ENCODE data around the gene CHD5. TPM values are rescaled to one million over a fixed set of nuclear protein-coding genes. Genes with fewer than 3 reads are reported as not detected.

Gene CHD5
- total RNA-seq, 1 donor = under 0.01 TPM

GRCh38 chr1:6082430-6082971 lies 97.6 kb downstream of the CHD5 start:
- peak; percentile 21 for TF ChIP-seq CTCF (IDR thresholded peaks at IDR 0.05; ENCODE audit: extremely low read depth, low read depth, low read length)
- DNase-seq (ENCODE audit: insufficient read length, low spot score, missing footprints) = no peak

GRCh38 chr1:6081901-6082300 lies 98.2 kb downstream of the CHD5 start:
- Histone ChIP-seq H3K9me3 (ENCODE audit: low read depth, low read length) (no peaks in the 10 kb centered on the region), H3K4me1 (ENCODE audit: insufficient read depth, low read length) (no peaks in the 10 kb centered on the region), H3K27ac (ENCODE audit: low read depth, low read length) (no peak overlapping the region), H3K4me3 (ENCODE audit: insufficient read depth, low read length) (no peak overlapping the region), H2AFZ (ENCODE audit: low read length) (no peak overlapping the region), H3K79me2 (ENCODE audit: insufficient read depth, low read length) (no peaks in the 10 kb centered on the region), H3K4me2 (ENCODE audit: insufficient read depth, low read length) (no peak overlapping the region), H4K20me1 (ENCODE audit: insufficient read depth, low read length) (peaks cover 4% of the 10 kb centered on the region), H3K27me3 (ENCODE audit: insufficient read depth, low read length) (no peaks in the 10 kb centered on the region), H3K36me3 (ENCODE audit: insufficient read depth, low read length) (no peaks in the 10 kb centered on the region)
- DNase-seq (ENCODE audit: insufficient read length, low spot score, missing footprints) = no peak
- no peak for TF ChIP-seq CTCF (IDR thresholded peaks at IDR 0.05; ENCODE audit: extremely low read depth, low read depth, low read length)

More at GRCh38 chr1:6082430-6082971, 97.6 kb downstream of the CHD5 start:
- Histone ChIP-seq H3K36me3 (ENCODE audit: insufficient read depth, low read length) (no peaks in the 10 kb centered on the region), H3K27ac (ENCODE audit: low read depth, low read length) (no peak overlapping the region), H3K27me3 (ENCODE audit: insufficient read depth, low read length) (no peaks in the 10 kb centered on the region), H4K20me1 (ENCODE audit: insufficient read depth, low read length) (peaks cover 4% of the 10 kb centered on the region), H2AFZ (ENCODE audit: low read length) (no peak overlapping the region), H3K4me1 (ENCODE audit: insufficient read depth, low read length) (no peaks in the 10 kb centered on the region), H3K4me2 (ENCODE audit: insufficient read depth, low read length) (no peak overlapping the region), H3K4me3 (ENCODE audit: insufficient read depth, low read length) (no peak overlapping the region), H3K79me2 (ENCODE audit: insufficient read depth, low read length) (no peaks in the 10 kb centered on the region), H3K9me3 (ENCODE audit: low read depth, low read length) (no peaks in the 10 kb centered on the region)

- H3K4me2 ChIP-seq (ENCODE audit: insufficient read depth, low read length) = no peak overlapping the region
- no peak overlapping the region for H3K27ac ChIP-seq (ENCODE audit: low read depth, low read length)
- H3K79me2 ChIP-seq (ENCODE audit: insufficient read depth, low read length) = no peaks in the 10 kb centered on the region
- TF ChIP-seq CTCF (IDR thresholded peaks at IDR 0.05; ENCODE audit: extremely low read depth, low read depth, low read length) = no peak
- H3K4me3 ChIP-seq (ENCODE audit: insufficient read depth, low read length) = no peak overlapping the region
- peaks cover 4% of the 10 kb centered on the region for H4K20me1 ChIP-seq (ENCODE audit: insufficient read depth, low read length)
- H3K4me1 ChIP-seq (ENCODE audit: insufficient read depth, low read length) = no peaks in the 10 kb centered on the region
- DNase-seq (ENCODE audit: insufficient read length, low spot score, missing footprints) = no peak
- H3K27me3 ChIP-seq (ENCODE audit: insufficient read depth, low read length) = no peaks in the 10 kb centered on the region
- no peak overlapping the region for H2AFZ ChIP-seq (ENCODE audit: low read length)
- no peaks in the 10 kb centered on the region for H3K9me3 ChIP-seq (ENCODE audit: low read depth, low read length)
- no peaks in the 10 kb centered on the region for H3K36me3 ChIP-seq (ENCODE audit: insufficient read depth, low read length)
These were observed 99.7 kb downstream of the CHD5 start for GRCh38 chr1:6080469-6080868.

- Histone ChIP-seq H3K27ac (ENCODE audit: low read depth, low read length) (no peak overlapping the region), H3K4me3 (ENCODE audit: insufficient read depth, low read length) (no peak overlapping the region), H2AFZ (ENCODE audit: low read length) (no peak overlapping the region), H4K20me1 (ENCODE audit: insufficient read depth, low read length) (no peaks in the 10 kb centered on the region), H3K4me1 (ENCODE audit: insufficient read depth, low read length) (no peaks in the 10 kb centered on the region), H3K4me2 (ENCODE audit: insufficient read depth, low read length) (no peak overlapping the region), H3K79me2 (ENCODE audit: insufficient read depth, low read length) (no peaks in the 10 kb centered on the region), H3K36me3 (ENCODE audit: insufficient read depth, low read length) (no peaks in the 10 kb centered on the region), H3K9me3 (ENCODE audit: low read depth, low read length) (no peaks in the 10 kb centered on the region), H3K27me3 (ENCODE audit: insufficient read depth, low read length) (no peaks in the 10 kb centered on the region)
- DNase-seq (ENCODE audit: insufficient read length, low spot score, missing footprints) = no peak
- TF ChIP-seq CTCF (IDR thresholded peaks at IDR 0.05; ENCODE audit: extremely low read depth, low read depth, low read length) = no peak
These were observed 102.2 kb downstream of the CHD5 start for GRCh38 chr1:6077919-6078318.

All from osteoblast (primary cell).